Vagina (tissue), 2 donors: ENCODE measurements around the gene CGNL1. TPM values are rescaled to one million over a fixed set of nuclear protein-coding genes. Genes with fewer than 3 reads are reported as not detected.

Experiments
- DNase-seq, 2 donors: peaks; one replicate each; pipeline ENCODE4 v3.0.0-alpha.2; 2017; ENCODE audit errors: extremely low spot score in 2 of 2
- H3K27ac ChIP-seq: fragments of 200-600 bp; sonication (generic); one replicate; pipeline ENCODE4 v1.5.1; 2019
- H3K27me3 ChIP-seq: fragments of 200-600 bp; sonication (generic); one replicate; pipeline ENCODE4 v1.5.1; 2019
- H3K36me3 ChIP-seq, 2 donors: fragments of 200-600 bp; sonication (generic); one replicate each; pipeline ENCODE4 v1.5.1; 2017 to 2019
- H3K4me1 ChIP-seq: fragments of 200-600 bp; sonication (generic); one replicate; pipeline ENCODE4 v1.5.1; 2019
- H3K4me3 ChIP-seq, 2 donors: fragments of 200-600 bp; sonication (generic); 1 replicate in 1 of 2; 2 replicates in 1 of 2; pipeline ENCODE4 v1.5.1; 2016 to 2019
- H3K9me3 ChIP-seq: fragments of 200-600 bp; sonication (generic); one replicate; pipeline ENCODE4 v1.5.1; 2019
- CTCF ChIP-seq, 3 experiments: fragments of 450-650 bp in 2 of 3; fragments of 200-600 bp in 1 of 3; sonication (generic) in 1 of 3; IDR thresholded peaks; one replicate each; pipeline ENCODE4 v1.5.1; 2017 to 2019; ENCODE audit warnings: antibody characterized with exemption in 3 of 3, mild to moderate bottlenecking in 2 of 3, moderate library complexity in 2 of 3
- POLR2A ChIP-seq, 2 donors: fragments of 450-650 bp; IDR thresholded peaks; one replicate each; pipeline ENCODE4 v1.6.1; 2017; ENCODE audit warnings: antibody characterized with exemption in 2 of 2, mild to moderate bottlenecking in 2 of 2, moderate library complexity in 2 of 2
- POLR2AphosphoS5 ChIP-seq, 2 donors: sonication (generic); formaldehyde crosslinking; IDR thresholded peaks; one replicate each; pipeline ENCODE4 v1.9.0; 2017; ENCODE audit warnings: antibody characterized with exemption in 2 of 2, mild to moderate bottlenecking in 2 of 2, low read depth in 1 of 2; ENCODE audit not compliant: insufficient read depth in 1 of 2
- intact Hi-C: fragments of 100-400 bp; cut with DNase I; formaldehyde crosslinking; loops from one replicate; pipeline ENCODE4 v1.15.1; 2023
- total RNA-seq: library from RNA; depleted of rRNA; stranded (reverse); fragments of >200 nt; gene quantifications from one replicate; pipeline ENCODE4 v1.2.3, GENCODE V29; 2016

CGNL1 gene
- total RNA-seq, 1 donor from 2014 or later: 38.3 TPM

GRCh38 chr15:57329582-57330367 lies 46.5 kb upstream of the CGNL1 start:
- H3K4me1 ChIP-seq: peaks cover 8% of the 10 kb centered on the region
- intact Hi-C loops: no loop called here

GRCh38 chr15:57330619-57331340 lies 45.5 kb upstream of the CGNL1 start:
- no peaks in the 10 kb centered on the region for H3K36me3 ChIP-seq
- H3K27me3 ChIP-seq: no peaks in the 10 kb centered on the region
- H3K9me3 ChIP-seq: no peaks in the 10 kb centered on the region
- intact Hi-C loops: no loop called here
- H3K4me1 ChIP-seq: peaks cover 11% of the 10 kb centered on the region
- no peak overlapping the region for H3K4me3 ChIP-seq
- no peak for TF ChIP-seq POLR2AphosphoS5 (IDR thresholded peaks at IDR 0.05; ENCODE audit: insufficient read depth in 1 of 2, low read depth in 1 of 2)
- no peak for TF ChIP-seq CTCF (IDR thresholded peaks at IDR 0.05)
- no peak for TF ChIP-seq POLR2A (IDR thresholded peaks at IDR 0.05)
- no peak overlapping the region for H3K27ac ChIP-seq
- no peak for DNase-seq

More at GRCh38 chr15:57329582-57330367, 46.5 kb upstream of the CGNL1 start:
- DNase-seq: no peak
- Histone ChIP-seq H3K27ac (no peak overlapping the region), H3K36me3 (no peaks in the 10 kb centered on the region), H3K9me3 (no peaks in the 10 kb centered on the region), H3K27me3 (no peaks in the 10 kb centered on the region), H3K4me3 (no peak overlapping the region)
- no peak for TF ChIP-seq POLR2A (IDR thresholded peaks at IDR 0.05)
- no peak for TF ChIP-seq CTCF (IDR thresholded peaks at IDR 0.05)
- TF ChIP-seq POLR2AphosphoS5 (IDR thresholded peaks at IDR 0.05; ENCODE audit: insufficient read depth in 1 of 2, low read depth in 1 of 2): no peak

GRCh38 chr15:57332326-57332725 lies 44.0 kb upstream of the CGNL1 start:
- intact Hi-C loops: no loop called here
- Histone ChIP-seq H3K27me3 (no peaks in the 10 kb centered on the region), H3K36me3 (no peaks in the 10 kb centered on the region), H3K4me1 (peaks cover 11% of the 10 kb centered on the region), H3K9me3 (no peaks in the 10 kb centered on the region), H3K4me3 (no peak overlapping the region), H3K27ac (no peak overlapping the region)
- TF ChIP-seq POLR2A (IDR thresholded peaks at IDR 0.05): no peak
- no peak for TF ChIP-seq CTCF (IDR thresholded peaks at IDR 0.05)
- no peak for TF ChIP-seq POLR2AphosphoS5 (IDR thresholded peaks at IDR 0.05; ENCODE audit: insufficient read depth in 1 of 2, low read depth in 1 of 2)
- no peak for DNase-seq

GRCh38 chr15:57333487-57333886 lies 42.8 kb upstream of the CGNL1 start:
- Histone ChIP-seq H3K36me3 (no peaks in the 10 kb centered on the region), H3K9me3 (no peaks in the 10 kb centered on the region), H3K27ac (no peak overlapping the region), H3K4me1 (peaks cover 11% of the 10 kb centered on the region), H3K27me3 (no peaks in the 10 kb centered on the region), H3K4me3 (no peak overlapping the region)
- no peak for DNase-seq
- TF ChIP-seq POLR2AphosphoS5 (IDR thresholded peaks at IDR 0.05; ENCODE audit: insufficient read depth in 1 of 2, low read depth in 1 of 2) (no peak), POLR2A (IDR thresholded peaks at IDR 0.05) (no peak), CTCF (IDR thresholded peaks at IDR 0.05) (no peak)
- intact Hi-C loops: no loop called here

- TF ChIP-seq POLR2AphosphoS5 (IDR thresholded peaks at IDR 0.05; ENCODE audit: insufficient read depth in 1 of 2, low read depth in 1 of 2) (no peak), POLR2A (IDR thresholded peaks at IDR 0.05) (no peak), CTCF (IDR thresholded peaks at IDR 0.05) (no peak)
- Histone ChIP-seq H3K27ac (no peak overlapping the region), H3K36me3 (no peaks in the 10 kb centered on the region), H3K27me3 (no peaks in the 10 kb centered on the region), H3K9me3 (no peaks in the 10 kb centered on the region), H3K4me3 (no peak overlapping the region), H3K4me1 (peaks cover 11% of the 10 kb centered on the region)
- intact Hi-C loops: no loop called here
- no peak for DNase-seq
Measured at GRCh38 chr15:57334257-57334656, 42.0 kb upstream of the CGNL1 start.
